NOMO-1 (cell line): Measurements from ENCODE around the gene USHBP1.
"Not testable (repeated sequence)": the region's sequence is repeated elsewhere in the genome, so short reads cannot be mapped to it uniquely, and the experiment has no call there.

ENCODE experiments used
- DNase-seq, 2 experiments: peaks; one replicate each; lab custom pipeline; 2025; ENCODE audit not compliant: unreplicated experiment in 2 of 2; lab: John Stamatoyannopoulos, UW

USHBP1 gene

DNA sequence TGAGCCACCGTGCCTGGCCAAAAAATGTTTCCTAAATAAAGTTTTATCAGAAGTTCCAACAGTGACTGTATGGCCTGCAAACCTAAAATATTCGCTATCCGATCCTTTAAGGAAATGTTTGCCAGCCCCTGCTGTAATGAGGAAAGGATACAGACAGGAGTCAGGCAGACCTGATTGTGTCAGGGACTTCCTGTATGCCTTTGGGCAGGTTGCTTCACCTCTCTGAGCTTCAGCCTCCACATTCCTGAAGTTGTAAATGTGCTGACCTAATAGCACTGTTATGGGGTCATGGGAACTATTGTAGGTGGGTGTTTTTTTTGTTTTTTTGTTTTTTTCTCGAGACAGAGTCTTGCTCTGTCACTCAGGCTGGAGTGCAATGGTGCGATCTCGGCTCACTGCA lies 32.4 kb upstream of the USHBP1 start:
- no peak for DNase-seq

GRCh38 chr19:17296273-17296672 lies 31.7 kb upstream of the USHBP1 start:
- no peak for DNase-seq

GRCh38 chr19:17295551-17295950 lies 31.0 kb upstream of the USHBP1 start:
- DNase-seq = not testable (repeated sequence)

DNA sequence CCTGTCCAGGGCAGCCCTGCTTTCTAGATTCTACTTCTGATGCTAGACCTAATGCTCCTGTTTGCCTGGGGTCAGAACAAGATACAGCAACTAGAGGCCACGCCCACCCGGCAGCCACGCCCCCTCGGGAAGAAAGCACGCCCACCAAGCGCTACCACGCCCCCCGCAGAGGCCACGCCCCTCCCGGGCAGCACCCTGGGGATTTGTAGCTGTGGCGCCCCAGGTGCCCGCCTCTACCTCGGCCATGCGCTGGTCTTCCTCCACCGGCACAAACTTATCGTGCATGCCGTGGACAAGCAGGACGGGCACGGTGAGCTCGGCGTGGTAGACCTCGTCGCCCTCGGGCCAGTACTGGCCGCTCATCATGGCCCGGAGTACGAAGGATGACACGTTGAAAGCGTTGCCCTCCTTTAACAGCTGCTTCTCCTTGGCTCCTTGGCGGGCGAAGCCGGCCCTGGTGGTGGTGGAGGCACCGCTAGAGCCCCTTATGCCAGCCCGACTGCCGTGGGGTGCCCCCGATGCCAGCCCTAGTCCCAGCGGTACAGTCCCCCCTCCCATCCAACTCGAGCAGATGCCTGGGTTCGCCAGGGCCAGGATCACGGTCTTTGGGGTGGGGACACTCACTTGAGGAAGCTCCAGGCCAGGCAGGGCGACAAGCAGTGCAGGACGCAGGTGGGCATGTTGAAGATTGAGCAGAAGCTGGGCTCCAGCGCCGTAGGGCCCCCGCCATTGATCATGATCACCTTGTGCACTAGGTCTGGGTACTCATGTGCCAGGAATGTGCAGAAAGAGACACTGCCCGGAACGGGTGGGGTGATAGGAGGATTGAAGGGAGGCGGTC lies 29.7 kb upstream of the USHBP1 start:
- DNase-seq = no peak

DNA sequence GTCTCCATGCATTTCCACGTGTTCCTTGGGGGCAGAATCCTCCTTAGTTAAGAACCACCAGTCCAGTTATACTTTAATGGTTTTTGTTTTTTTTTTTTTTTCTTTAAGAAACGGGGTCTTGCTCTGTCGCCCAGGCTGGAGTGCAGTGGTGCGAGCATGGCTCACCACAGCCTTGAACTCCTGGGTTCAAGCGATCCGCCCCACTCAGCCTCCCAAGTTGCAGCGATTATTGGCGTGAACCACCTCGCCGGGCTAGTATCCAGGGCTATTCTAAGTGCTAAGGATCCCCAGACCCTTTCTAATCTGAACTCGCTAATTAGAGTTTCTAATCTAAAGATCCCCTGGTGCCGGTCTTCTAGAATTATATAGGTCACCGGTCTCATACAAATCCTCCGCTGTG lies 29.1 kb upstream of the USHBP1 start:
- no peak for DNase-seq

DNA sequence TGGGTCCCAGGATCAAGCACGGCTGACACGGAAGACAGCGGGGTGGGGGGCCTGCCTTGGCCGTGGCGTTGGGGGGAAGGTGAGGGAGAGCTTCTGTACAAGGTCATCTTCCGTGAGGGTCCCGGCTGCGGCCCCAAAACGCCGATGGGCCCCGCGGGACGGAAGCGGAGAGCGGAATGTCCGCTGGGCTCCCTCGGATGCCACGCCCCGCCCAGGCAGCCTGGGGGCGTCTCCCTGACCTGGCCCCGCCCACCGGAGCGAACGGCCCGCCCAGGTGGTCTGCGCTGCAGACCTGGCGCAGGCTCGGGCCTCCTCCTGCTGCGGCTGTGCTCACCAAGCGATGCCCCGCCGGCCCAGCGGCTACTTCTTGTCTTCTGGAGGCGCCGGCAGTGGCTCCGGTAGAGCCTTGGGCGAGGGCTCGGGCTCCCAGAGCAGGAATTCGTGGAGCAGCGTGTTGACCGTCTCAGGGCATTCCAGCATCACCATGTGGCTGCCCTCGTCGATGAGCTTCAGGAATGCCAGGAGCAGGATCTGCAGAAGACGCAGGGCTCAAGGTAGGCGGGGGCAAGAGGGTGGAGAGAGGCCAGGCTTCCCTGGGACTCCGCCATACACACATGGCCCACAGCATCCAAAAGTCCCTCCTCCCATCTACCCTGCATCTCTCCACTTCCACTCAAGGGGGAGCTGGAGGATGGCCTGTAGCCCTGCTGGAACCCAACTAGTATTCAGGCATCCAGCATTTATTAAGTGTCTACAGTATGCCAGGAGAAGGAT lies 27.9 kb upstream of the USHBP1 start:
- peak; percentile 62 to 72 for DNase-seq

DNA sequence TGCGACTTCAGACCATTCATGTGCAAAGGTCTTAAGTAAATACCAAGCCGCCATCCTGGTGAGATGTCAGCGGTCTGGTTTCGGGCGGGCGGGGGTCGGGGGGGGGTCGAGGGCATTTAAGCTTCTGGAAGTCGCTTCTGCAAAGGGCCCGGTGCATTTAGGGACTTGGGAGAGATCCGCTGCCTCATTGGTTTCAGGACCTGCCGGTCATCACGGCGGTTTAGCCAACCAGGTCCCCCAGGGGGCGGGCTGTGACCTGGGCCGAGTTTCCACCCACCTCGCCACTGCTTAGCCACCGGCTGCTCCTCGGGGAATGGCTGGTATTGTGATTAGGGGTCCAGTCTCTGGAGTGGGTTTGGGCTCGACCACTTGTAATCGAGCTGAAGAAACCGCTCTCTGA lies 24.9 kb upstream of the USHBP1 start:
- DNase-seq = no peak

DNA sequence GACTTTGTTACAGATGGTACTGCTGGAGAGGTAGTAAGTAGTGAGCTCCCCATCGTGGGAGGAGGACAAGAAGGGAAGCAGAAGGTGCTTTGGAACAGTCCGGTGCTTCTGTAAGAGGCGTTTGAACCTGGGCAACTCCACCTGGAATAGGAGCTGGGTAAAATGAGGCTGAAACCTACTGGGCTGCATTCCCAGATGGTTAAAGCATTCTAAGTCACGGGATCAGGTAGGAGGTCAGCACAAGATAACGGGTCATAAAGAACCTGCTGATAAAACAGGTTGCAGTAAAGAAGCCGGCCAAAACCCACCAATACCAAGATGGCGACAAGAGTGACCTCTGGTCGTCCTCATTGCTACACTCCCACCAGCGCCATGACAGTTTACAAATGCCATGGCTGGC lies 22.2 kb upstream of the USHBP1 start:
- no peak for DNase-seq

- no peak for DNase-seq
These were observed 21.7 kb upstream of the USHBP1 start for GRCh38 chr19:17286263-17286662.

GRCh38 chr19:17285415-17286135 lies 21.0 kb upstream of the USHBP1 start:
- DNase-seq = no peak

DNA sequence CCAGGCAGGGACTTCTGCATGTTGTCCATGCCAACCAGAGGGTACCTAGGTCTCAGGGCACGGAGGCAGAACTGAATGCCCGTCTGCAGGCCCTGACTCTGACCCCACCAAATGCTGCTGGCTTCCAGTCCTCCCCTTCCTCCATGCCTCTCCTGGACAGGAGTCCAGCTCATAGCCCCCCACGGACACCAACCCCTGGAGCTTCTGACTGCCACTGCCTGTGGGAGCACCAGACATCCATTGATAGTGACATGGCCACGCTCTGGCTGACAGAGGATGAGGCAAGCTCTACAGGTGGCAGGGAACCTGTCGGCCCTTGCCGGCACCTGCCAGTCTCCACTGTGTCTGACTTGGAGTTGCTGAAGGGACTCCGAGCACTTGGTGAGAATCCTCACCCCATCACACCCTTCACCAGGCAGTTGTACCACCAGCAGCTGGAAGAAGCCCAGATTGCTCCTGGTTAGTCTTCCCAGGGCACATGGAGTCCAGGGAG lies 19.0 kb upstream of the USHBP1 start:
- DNase-seq = no peak

DNA sequence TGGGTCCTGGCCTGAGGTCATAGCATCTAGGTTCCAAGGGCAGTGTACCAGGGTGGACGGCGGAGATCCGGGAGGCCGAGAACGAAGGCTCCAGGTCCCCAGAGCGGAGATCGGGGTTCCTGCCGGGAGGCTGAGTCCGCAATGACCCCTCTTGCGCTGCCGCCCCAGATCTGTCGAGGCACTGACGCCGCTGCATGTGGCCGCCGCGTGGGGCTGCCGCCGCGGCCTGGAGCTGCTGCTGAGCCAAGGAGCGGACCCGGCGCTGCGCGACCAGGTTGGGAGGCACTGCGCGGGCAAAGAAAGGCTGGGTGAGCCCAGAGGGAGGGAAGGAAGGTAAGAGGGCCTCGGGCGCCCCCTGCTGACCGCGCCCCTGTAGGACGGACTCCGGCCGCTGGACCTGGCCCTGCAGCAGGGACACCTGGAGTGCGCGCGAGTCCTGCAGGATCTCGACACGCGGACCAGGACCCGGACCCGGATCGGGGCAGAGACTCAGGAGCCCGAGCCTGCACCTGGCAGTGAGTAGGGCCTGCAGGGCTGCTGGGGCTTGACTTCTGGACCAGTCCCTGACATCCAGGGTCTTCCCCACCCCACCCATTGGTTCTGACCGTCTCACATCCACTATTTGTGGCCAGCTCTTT lies 18.1 kb upstream of the USHBP1 start:
- DNase-seq = peak; percentile 79 to 86

DNA sequence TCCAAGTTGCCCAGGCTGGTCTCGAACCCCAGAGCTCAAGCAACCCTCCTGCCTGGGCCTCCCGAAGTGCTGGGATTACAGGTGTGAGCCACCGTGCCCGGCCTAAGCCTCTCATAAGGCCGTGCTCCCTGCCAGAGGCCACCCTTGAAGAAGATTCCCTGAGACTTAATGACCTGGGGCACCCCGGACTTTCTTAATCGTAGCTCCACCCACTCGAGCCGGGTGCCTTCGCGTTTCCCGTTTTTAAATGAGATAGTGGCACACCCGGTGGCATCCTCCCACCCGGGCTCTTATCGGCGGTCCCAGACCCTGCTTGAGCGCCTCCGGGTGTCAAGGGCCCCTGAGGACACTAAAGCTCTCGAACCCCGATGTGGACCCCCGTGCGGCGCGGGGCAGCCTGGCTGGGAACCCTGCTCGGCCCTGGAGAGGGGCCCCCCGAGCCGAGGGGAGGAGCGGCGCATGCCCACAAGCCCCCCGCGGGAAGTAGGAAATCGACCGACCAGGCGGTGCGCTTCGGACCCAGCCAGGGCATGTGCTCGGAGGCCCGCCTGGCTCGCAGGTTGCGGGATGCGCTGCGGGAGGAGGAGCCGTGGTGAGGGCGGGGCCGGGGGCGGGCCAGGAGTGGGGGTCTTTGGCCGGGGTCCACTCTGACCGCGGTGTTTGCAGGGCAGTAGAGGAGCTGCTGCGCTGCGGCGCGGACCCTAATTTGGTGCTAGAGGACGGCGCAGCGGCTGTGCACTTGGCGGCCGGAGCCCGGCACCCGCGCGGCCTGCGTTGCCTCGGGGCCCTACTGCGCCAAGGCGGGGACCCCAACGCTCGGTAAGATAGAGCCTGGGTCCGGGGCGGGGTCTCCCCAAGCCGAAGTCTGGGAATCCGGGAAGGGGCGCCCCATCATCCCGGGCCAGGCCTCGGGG lies 17.1 kb upstream of the USHBP1 start, which contains the start of gene ANKLE1:
Gene ANKLE1, plus strand, starts transcription at position 511 of the 914 bp plus-strand sequence. Its CDS starts 20 bp downstream, at position 531.
- peak in 1 of 2 experiments; percentile 35 for DNase-seq

- no peak for DNase-seq
These were observed 14.9 kb upstream of the USHBP1 start for GRCh38 chr19:17279436-17279835.

GRCh38 chr19:17275441-17276175 lies 11.1 kb upstream of the USHBP1 start:
- DNase-seq = no peak

- not testable (repeated sequence) for DNase-seq
These were observed 10.3 kb upstream of the USHBP1 start for GRCh38 chr19:17274892-17275291.

DNA sequence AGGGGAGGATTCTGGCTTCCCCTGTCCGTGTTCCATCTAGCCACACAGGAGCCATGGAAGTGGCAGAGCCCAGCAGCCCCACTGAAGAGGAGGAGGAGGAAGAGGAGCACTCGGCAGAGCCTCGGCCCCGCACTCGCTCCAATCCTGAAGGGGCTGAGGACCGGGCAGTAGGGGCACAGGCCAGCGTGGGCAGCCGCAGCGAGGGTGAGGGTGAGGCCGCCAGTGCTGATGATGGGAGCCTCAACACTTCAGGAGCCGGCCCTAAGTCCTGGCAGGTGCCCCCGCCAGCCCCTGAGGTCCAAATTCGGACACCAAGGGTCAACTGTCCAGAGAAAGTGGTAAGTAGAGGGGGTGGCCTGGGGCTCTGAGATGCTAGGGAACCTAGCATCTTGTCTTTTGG lies 4.2 kb upstream of the USHBP1 start:
- DNase-seq = no peak

GRCh38 chr19:17266975-17267788 lies 2.6 kb upstream of the USHBP1 start, which contains the start of gene BABAM1:
Gene BABAM1 (plus strand): TSS chr19:17267443. CDS start chr19:17268807, 1,364 bp downstream.
- DNase-seq = peak; percentile 99 to 100
